ENCODE measurements around the gene SMIM41.

SMIM41 gene

GRCh38 chr12:52042706-52043385 is 36.7 kb upstream of the SMIM41 start:
- ChIA-PET POLR2A (interaction anchor here (0.5 kb wide), 1 partner anchor 49 kb away, joined by 3 read pairs; no protein-coding TSS in a partner anchor), CTCF (interaction anchor here (2.6 to 32.6 kb wide), 4 partner anchors 11 to 30 kb away, joined by 7 to 1695 read pairs (median 36); partner anchors contain the start of genes ATG101, NR4A1 and SMIM41)
- no peak for DNase-seq (ENCODE audit: low read depth, low spot score)
- no peak for TF ChIP-seq CTCF (IDR thresholded peaks at IDR 0.05; ENCODE audit: insufficient read depth, low read length, missing control alignments)
- H3K4me3 ChIP-seq (ENCODE audit: low read depth, low read length) = no peak overlapping the region

- no peak for DNase-seq (ENCODE audit: low read depth, low spot score)
- ChIA-PET CTCF (interaction anchor here (0.7 to 32.6 kb wide), 6 partner anchors 13 to 145 kb away, joined by 3 to 1695 read pairs (median 7); partner anchors contain the start of genes ATG101, NR4A1 and SMIM41), POLR2A (interaction anchor here (0.5 to 1.3 kb wide), 3 partner anchors 11 to 50 kb away, joined by 3 to 5 read pairs (median 3); no protein-coding TSS in a partner anchor)
- H3K4me3 ChIP-seq (ENCODE audit: low read depth, low read length) = no peak overlapping the region
- no peak for TF ChIP-seq CTCF (IDR thresholded peaks at IDR 0.05; ENCODE audit: insufficient read depth, low read length, missing control alignments)
Measured at GRCh38 chr12:52043386-52044212, 35.9 kb upstream of the SMIM41 start.

GRCh38 chr12:52044292-52044983 is 35.1 kb upstream of the SMIM41 start:
- ChIA-PET POLR2A (interaction anchor here (1.2 to 1.3 kb wide), 2 partner anchors 12 to 27 kb away, joined by 3 to 5 read pairs; no protein-coding TSS in a partner anchor), CTCF (interaction anchor here (0.7 to 32.6 kb wide), 6 partner anchors 13 to 145 kb away, joined by 3 to 1695 read pairs (median 7); partner anchors contain the start of genes ATG101, NR4A1 and SMIM41)
- no peak overlapping the region for H3K4me3 ChIP-seq (ENCODE audit: low read depth, low read length)
- no peak for DNase-seq (ENCODE audit: low read depth, low spot score)
- TF ChIP-seq CTCF (IDR thresholded peaks at IDR 0.05; ENCODE audit: insufficient read depth, low read length, missing control alignments) = no peak

- no peak overlapping the region for H3K4me3 ChIP-seq (ENCODE audit: low read depth, low read length)
- no peak for DNase-seq (ENCODE audit: low read depth, low spot score)
- ChIA-PET CTCF (interaction anchor here (2.6 to 32.6 kb wide), 3 partner anchors 20 to 27 kb away, joined by 8 to 1695 read pairs (median 64); partner anchors contain the start of genes ATG101, NR4A1 and SMIM41), POLR2A (no interaction called here)
- TF ChIP-seq CTCF (IDR thresholded peaks at IDR 0.05; ENCODE audit: insufficient read depth, low read length, missing control alignments) = no peak
Measured at GRCh38 chr12:52045794-52046199, 33.7 kb upstream of the SMIM41 start.

GRCh38 chr12:52046859-52047258 is 32.6 kb upstream of the SMIM41 start:
- ChIA-PET CTCF (interaction anchor here (1.2 to 32.6 kb wide), 4 partner anchors 10 to 26 kb away, joined by 3 to 1695 read pairs (median 34); partner anchors contain the start of genes ATG101, NR4A1 and SMIM41), POLR2A (interaction anchor here (0.9 kb wide), 1 partner anchor 25 kb away, joined by 3 read pairs; no protein-coding TSS in a partner anchor)
- no peak for DNase-seq (ENCODE audit: low read depth, low spot score)
- H3K4me3 ChIP-seq (ENCODE audit: low read depth, low read length) = no peak overlapping the region
- no peak for TF ChIP-seq CTCF (IDR thresholded peaks at IDR 0.05; ENCODE audit: insufficient read depth, low read length, missing control alignments)

Measured in AG04449 (cell line).